CD4-positive, alpha-beta T cell (primary cell): ENCODE measurements around the gene CMTR1. TPM values are rescaled to one million over a fixed set of nuclear protein-coding genes. Genes with fewer than 3 reads are reported as not detected.

Source experiments
- ATAC-seq: fragments of 200-7000 bp; cut with Tn5 transposase; one replicate; pipeline ENCODE4 v1.10.0; 2022; ENCODE audit warnings: mild to moderate bottlenecking; ENCODE audit not compliant: poor library complexity
- CTCF ChIA-PET: fragments of 350-600 bp; sonication (Branson Sonifier 250); formaldehyde crosslinking; loops from one replicate; lab custom pipeline; 2021; ENCODE audit warnings: antibody characterized with exemption, inconsistent platforms; lab: Charles Lee
- POLR2A ChIA-PET: fragments of 350-600 bp; sonication (Branson Sonifier 250); formaldehyde crosslinking; loops from one replicate; lab custom pipeline; 2021; ENCODE audit warnings: antibody characterized with exemption, inconsistent platforms; lab: Charles Lee
- DNase-seq, 14 experiments: peaks; one replicate each; pipeline ENCODE4 v3.0.0-alpha.2; 2013 to 2020; ENCODE audit warnings: mixed read lengths in 2 of 14
- H3K27ac ChIP-seq, 2 donors: one replicate each; pipeline versions ENCODE4 v1.5.1 to v1.7.0; 2013; ENCODE audit warnings: low read length in 2 of 2, low read depth in 1 of 2, mild to moderate bottlenecking in 1 of 2
- H3K27me3 ChIP-seq, 2 experiments: 1 replicate in 1 of 2; 2 replicates in 1 of 2; pipeline versions ENCODE4 v1.6.1 to v1.7.0; 2013; ENCODE audit warnings: low read length in 2 of 2, control low read depth in 1 of 2, mild to moderate bottlenecking in 1 of 2, moderate library complexity in 1 of 2; ENCODE audit not compliant: insufficient read depth in 2 of 2, control insufficient read depth in 1 of 2
- H3K36me3 ChIP-seq: one replicate; pipeline ENCODE4 v1.6.1; 2013; ENCODE audit warnings: low read length, control low read depth; ENCODE audit not compliant: insufficient read depth
- H3K4me1 ChIP-seq: one replicate; pipeline ENCODE4 v1.6.1; 2013; ENCODE audit warnings: low read length, control low read depth; ENCODE audit not compliant: insufficient read depth
- H3K4me3 ChIP-seq: one replicate; pipeline ENCODE4 v1.5.1; 2013; ENCODE audit warnings: mild to moderate bottlenecking, low read length, moderate library complexity
- H3K9me3 ChIP-seq, 2 experiments: 1 replicate in 1 of 2; 2 replicates in 1 of 2; pipeline versions ENCODE4 v1.6.1 to v1.7.0; 2013; ENCODE audit warnings: low read length in 2 of 2, mild to moderate bottlenecking in 2 of 2, control low read depth in 1 of 2, moderate library complexity in 1 of 2; ENCODE audit not compliant: control insufficient read depth in 1 of 2, insufficient read depth in 1 of 2
- H3K27ac Mint-ChIP-seq: one replicate; pipeline ENCODE4 v1.8.0; 2020; ENCODE audit warnings: mixed read lengths
- H3K27me3 Mint-ChIP-seq: one replicate; pipeline ENCODE4 v1.8.0; 2021; ENCODE audit warnings: mixed read lengths
- H3K36me3 Mint-ChIP-seq: one replicate; pipeline ENCODE4 v1.8.0; 2021; ENCODE audit warnings: low read depth, mixed read lengths
- H3K4me1 Mint-ChIP-seq: one replicate; pipeline ENCODE4 v1.8.0; 2021; ENCODE audit warnings: low read depth, mixed read lengths
- H3K4me3 Mint-ChIP-seq: one replicate; pipeline ENCODE4 v1.8.0; 2020; ENCODE audit warnings: mild to moderate bottlenecking, mixed read lengths
- H3K9me3 Mint-ChIP-seq: one replicate; pipeline ENCODE4 v1.8.0; 2020; ENCODE audit warnings: mixed read lengths
- intact Hi-C, 2 experiments: fragments of 100-400 bp; cut with DNase I in 1 of 2; cut with micrococcal nuclease in 1 of 2; formaldehyde crosslinking; loops; one replicate each; pipeline versions ENCODE4 v1.15.1 to v1.9.0; 2023 to 2025; cut with DNase I, micrococcal nuclease
- total RNA-seq, 174 experiments: library from RNA in 2 of 174; stranded (reverse) in 2 of 174; gene quantifications; one replicate each; pipeline ENCODE4 v1.2.3 and lab custom pipeline; 2021 to 2026
- TF ChIP-seq, protein P1 (sequence below): fragments of 200-600 bp; IDR thresholded peaks from one replicate; pipeline ENCODE4 v1.8.0; 2022; ENCODE audit warnings: antibody characterized with exemption, mild to moderate bottlenecking

The CMTR1 gene
- total RNA-seq, 2 experiments from 2014 or later: 79.7 to 80.3 TPM

DNA sequence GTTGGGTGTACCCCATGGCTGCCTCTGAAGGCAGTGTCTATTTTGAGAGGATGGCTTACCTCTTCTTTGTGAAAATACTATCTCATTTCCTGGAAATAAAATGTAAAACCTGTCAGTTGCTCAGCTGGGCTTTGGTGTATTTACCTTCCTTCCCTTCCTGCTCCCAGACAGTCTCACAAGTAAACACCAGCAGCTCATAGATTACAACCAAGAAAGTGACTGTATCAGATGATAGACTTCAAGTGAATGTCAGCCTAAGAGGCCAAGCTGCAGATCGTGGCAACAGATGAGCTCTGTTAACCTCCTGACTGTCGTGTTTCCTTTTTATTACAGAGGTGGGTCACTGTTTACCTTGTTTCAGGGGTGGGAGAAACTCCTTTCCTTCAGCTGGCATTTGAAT, 41.9 kb upstream of the CMTR1 start:
- no peak for ATAC-seq
- H3K4me1 ChIP-seq: no peaks in the 10 kb centered on the region
- CTCF ChIA-PET: no interaction called here
- H3K4me3 ChIP-seq: no peak overlapping the region
- H3K4me1 Mint-ChIP-seq: no peaks in the 10 kb centered on the region
- no peak overlapping the region for H3K4me3 Mint-ChIP-seq
- H3K27ac Mint-ChIP-seq: no peak overlapping the region
- H3K27me3 ChIP-seq: no peaks in the 10 kb centered on the region
- H3K36me3 ChIP-seq: peaks cover 46% of the 10 kb centered on the region
- H3K9me3 ChIP-seq: no peaks in the 10 kb centered on the region
- H3K9me3 Mint-ChIP-seq: no peaks in the 10 kb centered on the region
- H3K36me3 Mint-ChIP-seq: peaks cover 9% of the 10 kb centered on the region
- H3K27ac ChIP-seq: no peak overlapping the region
- intact Hi-C loops: no loop called here
- TF ChIP-seq, protein P1, sequence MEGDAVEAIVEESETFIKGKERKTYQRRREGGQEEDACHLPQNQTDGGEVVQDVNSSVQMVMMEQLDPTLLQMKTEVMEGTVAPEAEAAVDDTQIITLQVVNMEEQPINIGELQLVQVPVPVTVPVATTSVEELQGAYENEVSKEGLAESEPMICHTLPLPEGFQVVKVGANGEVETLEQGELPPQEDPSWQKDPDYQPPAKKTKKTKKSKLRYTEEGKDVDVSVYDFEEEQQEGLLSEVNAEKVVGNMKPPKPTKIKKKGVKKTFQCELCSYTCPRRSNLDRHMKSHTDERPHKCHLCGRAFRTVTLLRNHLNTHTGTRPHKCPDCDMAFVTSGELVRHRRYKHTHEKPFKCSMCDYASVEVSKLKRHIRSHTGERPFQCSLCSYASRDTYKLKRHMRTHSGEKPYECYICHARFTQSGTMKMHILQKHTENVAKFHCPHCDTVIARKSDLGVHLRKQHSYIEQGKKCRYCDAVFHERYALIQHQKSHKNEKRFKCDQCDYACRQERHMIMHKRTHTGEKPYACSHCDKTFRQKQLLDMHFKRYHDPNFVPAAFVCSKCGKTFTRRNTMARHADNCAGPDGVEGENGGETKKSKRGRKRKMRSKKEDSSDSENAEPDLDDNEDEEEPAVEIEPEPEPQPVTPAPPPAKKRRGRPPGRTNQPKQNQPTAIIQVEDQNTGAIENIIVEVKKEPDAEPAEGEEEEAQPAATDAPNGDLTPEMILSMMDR: no peak
- DNase-seq: no peak
- no peaks in the 10 kb centered on the region for H3K27me3 Mint-ChIP-seq
- POLR2A ChIA-PET: no interaction called here

GRCh38 chr6:37392821-37393220, 40.2 kb upstream of the CMTR1 start:
- intact Hi-C loops: no loop called here
- Mint-ChIP-seq H3K27ac (no peak overlapping the region), H3K4me3 (no peak overlapping the region)

DNA sequence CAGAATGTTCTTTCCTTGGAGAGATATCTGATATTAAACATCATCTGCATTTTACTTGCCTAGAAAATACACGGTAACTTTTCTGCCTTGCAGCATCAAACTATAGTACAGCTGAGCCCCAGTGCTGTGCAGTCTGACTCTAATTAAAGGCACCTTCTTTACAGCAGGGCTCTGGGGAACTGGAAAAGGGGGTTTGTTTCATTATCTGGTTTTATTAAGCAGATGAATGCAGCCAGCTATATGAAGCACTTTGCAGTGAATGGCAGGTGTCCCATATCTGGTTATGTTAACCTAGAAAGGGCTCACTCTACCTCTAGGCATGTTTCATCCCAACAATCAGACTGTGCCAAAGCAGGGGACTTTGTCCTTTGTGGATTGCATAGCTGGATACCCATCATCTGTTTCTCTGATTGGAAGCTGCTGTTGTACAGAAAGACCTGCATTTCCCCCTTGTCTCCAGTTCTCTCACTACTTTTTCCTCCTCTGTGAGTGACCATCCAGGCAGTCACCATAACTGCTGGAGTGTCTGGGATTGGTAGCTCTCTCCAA, 39.6 kb upstream of the CMTR1 start:
- ATAC-seq (no peak), DNase-seq (no peak)
- Mint-ChIP-seq H3K9me3 (no peaks in the 10 kb centered on the region), H3K4me3 (no peak overlapping the region), H3K36me3 (no peaks in the 10 kb centered on the region), H3K4me1 (no peaks in the 10 kb centered on the region), H3K27ac (no peak overlapping the region), H3K27me3 (no peaks in the 10 kb centered on the region)
- Histone ChIP-seq H3K27me3 (no peaks in the 10 kb centered on the region), H3K36me3 (peaks cover 31% of the 10 kb centered on the region), H3K9me3 (no peaks in the 10 kb centered on the region), H3K4me1 (no peaks in the 10 kb centered on the region), H3K27ac (no peak overlapping the region), H3K4me3 (no peak overlapping the region)
- CTCF ChIA-PET: no interaction called here
- TF ChIP-seq, protein P1: no peak
- intact Hi-C loops: no loop called here
- POLR2A ChIA-PET: no interaction called here

More at GRCh38 chr6:37392821-37393220, 40.2 kb upstream of the CMTR1 start:
- Mint-ChIP-seq H3K27me3 (no peaks in the 10 kb centered on the region), H3K4me1 (no peaks in the 10 kb centered on the region), H3K9me3 (no peaks in the 10 kb centered on the region), H3K36me3 (no peaks in the 10 kb centered on the region)
- Histone ChIP-seq H3K27me3 (no peaks in the 10 kb centered on the region), H3K4me1 (no peaks in the 10 kb centered on the region), H3K27ac (no peak overlapping the region), H3K36me3 (peaks cover 32% of the 10 kb centered on the region), H3K9me3 (no peaks in the 10 kb centered on the region), H3K4me3 (no peak overlapping the region)
- POLR2A ChIA-PET: no interaction called here
- no peak for DNase-seq
- TF ChIP-seq, protein P1: no peak
- no peak for ATAC-seq
- CTCF ChIA-PET: no interaction called here
